Tibial nerve (tissue), 4 donors: ENCODE measurements around the gene PNMT.

Experiments used
- EP300 ChIP-seq, 2 donors: sonication (generic); formaldehyde crosslinking; IDR thresholded peaks; one replicate each; pipeline ENCODE4 v1.6.1; 2017; ENCODE audit warnings: antibody characterized with exemption in 2 of 2, mild to moderate bottlenecking in 1 of 2
- POLR2A ChIP-seq, 2 donors: fragments of 450-650 bp; IDR thresholded peaks; one replicate each; pipeline ENCODE4 v1.6.1; 2017; ENCODE audit warnings: antibody characterized with exemption in 2 of 2, mild to moderate bottlenecking in 2 of 2, moderate library complexity in 2 of 2
- TF ChIP-seq, protein P1 (sequence below), 5 experiments: fragments of 200-600 bp in 3 of 5; fragments of 450-650 bp in 2 of 5; sonication (generic) in 3 of 5; IDR thresholded peaks; one replicate each; pipeline ENCODE4 v1.5.1; 2016 to 2019; ENCODE audit warnings: antibody characterized with exemption in 5 of 5, mild to moderate bottlenecking in 3 of 5, moderate library complexity in 2 of 5

DNA sequence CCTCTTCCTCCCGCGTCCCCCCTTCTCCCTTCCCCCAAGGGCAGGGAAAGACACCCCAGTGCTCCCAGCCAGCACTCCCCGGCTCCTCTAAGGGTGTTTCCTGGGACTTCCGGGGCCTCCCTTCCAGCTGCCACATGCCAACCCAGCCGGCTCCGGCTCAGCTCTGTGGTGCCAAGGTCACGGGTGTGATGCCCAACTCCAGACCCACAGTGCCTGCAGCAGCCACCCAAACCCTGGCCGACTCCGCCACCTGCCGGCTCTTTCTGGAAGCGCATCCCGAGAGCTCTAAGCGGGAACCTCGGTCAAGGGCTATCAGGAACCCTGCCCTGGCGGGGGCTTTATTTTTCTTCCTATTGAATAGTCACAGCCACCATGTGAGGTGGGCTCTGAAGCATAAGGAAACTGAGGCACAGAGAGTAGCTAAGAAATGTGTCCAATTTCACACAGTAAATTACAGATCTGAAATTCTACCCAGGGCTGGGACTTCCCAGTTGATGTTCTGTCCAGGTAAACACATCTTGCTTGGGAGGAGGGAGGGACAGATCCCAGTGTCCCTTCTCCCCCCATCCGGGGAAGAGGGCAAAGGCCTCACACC lies 44.8 kb upstream of the PNMT start:
- TF ChIP-seq, protein P1, sequence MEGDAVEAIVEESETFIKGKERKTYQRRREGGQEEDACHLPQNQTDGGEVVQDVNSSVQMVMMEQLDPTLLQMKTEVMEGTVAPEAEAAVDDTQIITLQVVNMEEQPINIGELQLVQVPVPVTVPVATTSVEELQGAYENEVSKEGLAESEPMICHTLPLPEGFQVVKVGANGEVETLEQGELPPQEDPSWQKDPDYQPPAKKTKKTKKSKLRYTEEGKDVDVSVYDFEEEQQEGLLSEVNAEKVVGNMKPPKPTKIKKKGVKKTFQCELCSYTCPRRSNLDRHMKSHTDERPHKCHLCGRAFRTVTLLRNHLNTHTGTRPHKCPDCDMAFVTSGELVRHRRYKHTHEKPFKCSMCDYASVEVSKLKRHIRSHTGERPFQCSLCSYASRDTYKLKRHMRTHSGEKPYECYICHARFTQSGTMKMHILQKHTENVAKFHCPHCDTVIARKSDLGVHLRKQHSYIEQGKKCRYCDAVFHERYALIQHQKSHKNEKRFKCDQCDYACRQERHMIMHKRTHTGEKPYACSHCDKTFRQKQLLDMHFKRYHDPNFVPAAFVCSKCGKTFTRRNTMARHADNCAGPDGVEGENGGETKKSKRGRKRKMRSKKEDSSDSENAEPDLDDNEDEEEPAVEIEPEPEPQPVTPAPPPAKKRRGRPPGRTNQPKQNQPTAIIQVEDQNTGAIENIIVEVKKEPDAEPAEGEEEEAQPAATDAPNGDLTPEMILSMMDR (IDR thresholded peaks at IDR 0.05), result peak; percentile 92 to 96 (median 93)
- no peak for TF ChIP-seq POLR2A (IDR thresholded peaks at IDR 0.05)
- TF ChIP-seq EP300 (IDR thresholded peaks at IDR 0.05), result no peak
